Measurements from ENCODE around the gene KAZN.

GRCh38 chr1:14602136-14602535, 3.7 kb downstream of the KAZN start:
- TF ChIP-seq POLR2A (IDR thresholded peaks at IDR 0.05) (no peak), CTCF (IDR thresholded peaks at IDR 0.05) (no peak)
